Osteoblast (primary cell): Measurements from ENCODE around the gene DRAP1. TPM values are rescaled to one million over a fixed set of nuclear protein-coding genes. Genes with fewer than 3 reads are reported as not detected.

Experiments used
- DNase-seq: peaks from one replicate; pipeline ENCODE4 v3.0.0; 2011; ENCODE audit warnings: low spot score, mixed read lengths; ENCODE audit not compliant: insufficient read length; ENCODE audit errors: missing footprints
- H2AFZ ChIP-seq: 2 replicates; pipeline ENCODE4 v1.6.0; 2011; ENCODE audit warnings: mild to moderate bottlenecking, low read length
- H3K27ac ChIP-seq: 2 replicates; pipeline ENCODE4 v1.5.1; 2011; ENCODE audit warnings: mild to moderate bottlenecking, low read depth, low read length, moderate library complexity
- H3K27me3 ChIP-seq: 2 replicates; pipeline ENCODE4 v1.6.0; 2012; ENCODE audit warnings: mild to moderate bottlenecking, control low read depth, inconsistent platforms, low read length, moderate library complexity; ENCODE audit not compliant: insufficient read depth
- H3K36me3 ChIP-seq: 2 replicates; pipeline ENCODE4 v1.5.1; 2011; ENCODE audit warnings: mild to moderate bottlenecking, low read length, control low read depth, moderate library complexity; ENCODE audit not compliant: insufficient read depth
- H3K4me1 ChIP-seq: 2 replicates; pipeline ENCODE4 v1.5.1; 2011; ENCODE audit warnings: mild to moderate bottlenecking, low read length, control low read depth, moderate library complexity; ENCODE audit not compliant: insufficient read depth
- H3K4me2 ChIP-seq: 2 replicates; pipeline ENCODE4 v1.6.0; 2011; ENCODE audit warnings: mild to moderate bottlenecking, low read length; ENCODE audit not compliant: insufficient read depth
- H3K4me3 ChIP-seq: fragments of 200-600 bp; sonication (generic); 3 replicates; pipeline ENCODE4 v1.5.1; 2012; ENCODE audit warnings: mild to moderate bottlenecking, low read length, inconsistent platforms; ENCODE audit not compliant: insufficient read depth
- H3K79me2 ChIP-seq: 2 replicates; pipeline ENCODE4 v1.6.0; 2012; ENCODE audit warnings: mild to moderate bottlenecking, low read length, control low read depth, inconsistent platforms; ENCODE audit not compliant: insufficient read depth
- H3K9me3 ChIP-seq: 2 replicates; pipeline ENCODE4 v1.5.1; 2011; ENCODE audit warnings: low read depth, low read length, control low read depth
- H4K20me1 ChIP-seq: 2 replicates; pipeline ENCODE4 v1.6.0; 2012; ENCODE audit warnings: mild to moderate bottlenecking, low read length, control low read depth; ENCODE audit not compliant: insufficient read depth
- total RNA-seq: library from RNA; depleted of rRNA; stranded (reverse); fragments of >200 nt; gene quantifications from 2 replicates; pipeline ENCODE4 v1.2.3, GENCODE V29; 2012
- TF ChIP-seq, protein P1 (sequence below): IDR thresholded peaks from 2 replicates; pipeline ENCODE4 v1.5.1; 2011; ENCODE audit warnings: mild to moderate bottlenecking, low read depth, low read length, moderate library complexity; ENCODE audit errors: extremely low read depth

DRAP1 gene
- total RNA-seq, 1 donor = 170 TPM

- H3K27me3 ChIP-seq = no peaks in the 10 kb centered on the region
- no peak overlapping the region for H2AFZ ChIP-seq
- H4K20me1 ChIP-seq = peaks cover 12% of the 10 kb centered on the region
- H3K4me3 ChIP-seq = no peak overlapping the region
- H3K4me2 ChIP-seq = no peak overlapping the region
- DNase-seq = peak; percentile 35
- H3K9me3 ChIP-seq = no peaks in the 10 kb centered on the region
- TF ChIP-seq, protein P1, sequence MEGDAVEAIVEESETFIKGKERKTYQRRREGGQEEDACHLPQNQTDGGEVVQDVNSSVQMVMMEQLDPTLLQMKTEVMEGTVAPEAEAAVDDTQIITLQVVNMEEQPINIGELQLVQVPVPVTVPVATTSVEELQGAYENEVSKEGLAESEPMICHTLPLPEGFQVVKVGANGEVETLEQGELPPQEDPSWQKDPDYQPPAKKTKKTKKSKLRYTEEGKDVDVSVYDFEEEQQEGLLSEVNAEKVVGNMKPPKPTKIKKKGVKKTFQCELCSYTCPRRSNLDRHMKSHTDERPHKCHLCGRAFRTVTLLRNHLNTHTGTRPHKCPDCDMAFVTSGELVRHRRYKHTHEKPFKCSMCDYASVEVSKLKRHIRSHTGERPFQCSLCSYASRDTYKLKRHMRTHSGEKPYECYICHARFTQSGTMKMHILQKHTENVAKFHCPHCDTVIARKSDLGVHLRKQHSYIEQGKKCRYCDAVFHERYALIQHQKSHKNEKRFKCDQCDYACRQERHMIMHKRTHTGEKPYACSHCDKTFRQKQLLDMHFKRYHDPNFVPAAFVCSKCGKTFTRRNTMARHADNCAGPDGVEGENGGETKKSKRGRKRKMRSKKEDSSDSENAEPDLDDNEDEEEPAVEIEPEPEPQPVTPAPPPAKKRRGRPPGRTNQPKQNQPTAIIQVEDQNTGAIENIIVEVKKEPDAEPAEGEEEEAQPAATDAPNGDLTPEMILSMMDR = no peak
- peaks cover 76% of the 10 kb centered on the region for H3K36me3 ChIP-seq
- H3K27ac ChIP-seq = no peak overlapping the region
- H3K4me1 ChIP-seq = peaks cover under 1% of the 10 kb centered on the region
- H3K79me2 ChIP-seq = peaks cover 38% of the 10 kb centered on the region
These were observed 49.6 kb downstream of the DRAP1 start for GRCh38 chr11:65968600-65969482.

Other genes with a start within 250 kb of the DRAP1 start
- 37.4 and 44.2 TPM in 2 replicates for gene KAT5, start 207.2 kb upstream of the DRAP1 start, total RNA-seq
- 27.4 and 27.9 TPM in 2 replicates for gene RNASEH2C, start 198.6 kb upstream of the DRAP1 start, total RNA-seq
- gene AP5B1, start 138.4 kb upstream of the DRAP1 start, total RNA-seq = 15.3 and 18.1 TPM in 2 replicates
- not detected in 2 replicates for gene OVOL1, start 132.4 kb upstream of the DRAP1 start, total RNA-seq
- 1.1 and 1.5 TPM in 2 replicates for gene SNX32, start 85.5 kb upstream of the DRAP1 start, total RNA-seq
- 607 and 704 TPM in 2 replicates for gene CFL1, start 61.2 kb upstream of the DRAP1 start, total RNA-seq
- 50.1 and 53.6 TPM in 2 replicates for gene MUS81, start 59.0 kb upstream of the DRAP1 start, total RNA-seq
- 81.6 and 94.8 TPM in 2 replicates for gene EFEMP2, start 46.6 kb upstream of the DRAP1 start, total RNA-seq
- not detected in 2 replicates for gene CTSW, start 39.6 kb upstream of the DRAP1 start, total RNA-seq
- 129 and 151 TPM in 2 replicates for gene FIBP, start 31.0 kb upstream of the DRAP1 start, total RNA-seq
- 42.4 and 47.0 TPM in 2 replicates for gene CCDC85B, start 28.8 kb upstream of the DRAP1 start, total RNA-seq
- 13.0 and 13.8 TPM in 2 replicates for gene FOSL1, start 19.0 kb upstream of the DRAP1 start, total RNA-seq
- 30.9 and 32.9 TPM in 2 replicates for gene C11orf68, start 364 bp upstream of the DRAP1 start, total RNA-seq
- gene TSGA10IP, start 26.1 kb downstream of the DRAP1 start, total RNA-seq = not detected in 2 replicates
- 22.4 and 25.3 TPM in 2 replicates for gene SART1, start 42.3 kb downstream of the DRAP1 start, total RNA-seq
- 28.6 and 31.2 TPM in 2 replicates for gene EIF1AD, start 82.7 kb downstream of the DRAP1 start, total RNA-seq
- 14.5 and 14.7 TPM in 2 replicates for gene BANF1, start 83.1 kb downstream of the DRAP1 start, total RNA-seq
- 1.8 and 2.9 TPM in 2 replicates for gene CST6, start 92.6 kb downstream of the DRAP1 start, total RNA-seq
- not detected in 2 replicates for gene CATSPER1, start 107.1 kb downstream of the DRAP1 start, total RNA-seq
- not detected in 2 replicates for gene GAL3ST3, start 129.7 kb downstream of the DRAP1 start, total RNA-seq
- 131 and 164 TPM in 2 replicates for gene SF3B2, start 132.9 kb downstream of the DRAP1 start, total RNA-seq
- 38.0 and 39.8 TPM in 2 replicates for gene PACS1, start 150.8 kb downstream of the DRAP1 start, total RNA-seq